ENCODE measurements around the gene CSGALNACT2.
"Not testable (repeated sequence)": the region's sequence is repeated elsewhere in the genome, so short reads cannot be mapped to it uniquely, and the experiment has no call there.

CSGALNACT2 gene

DNA sequence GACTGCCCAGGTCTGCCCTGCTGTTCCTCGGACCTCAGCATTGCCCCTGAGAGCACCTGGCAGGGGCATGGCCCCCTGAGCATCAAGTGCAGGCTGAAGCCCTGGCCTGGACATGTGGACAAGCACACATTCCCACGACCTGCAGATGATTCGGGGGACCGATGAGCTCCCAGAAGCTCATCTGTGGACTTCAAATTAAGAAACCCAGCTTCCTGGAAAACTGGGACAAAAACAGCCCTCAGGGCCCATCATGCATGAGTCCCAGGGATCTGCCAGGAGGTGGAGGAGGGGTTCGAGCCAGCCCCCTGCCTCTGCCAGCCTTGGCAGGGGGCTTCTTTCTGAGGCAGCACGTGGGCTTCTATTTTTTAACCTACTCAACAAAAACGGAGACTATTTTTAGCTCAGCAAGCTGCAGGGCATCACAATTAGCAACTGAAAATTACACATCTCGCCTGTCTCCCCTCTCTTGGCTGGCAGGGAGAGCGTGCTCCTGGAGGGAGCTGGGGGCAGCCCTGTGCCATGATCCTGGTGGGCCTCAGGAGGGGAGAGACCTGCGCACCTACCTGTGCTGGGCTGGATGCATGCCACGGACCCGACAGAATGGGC lies 76.8 kb downstream of the CSGALNACT2 start:
- no peak for DNase-seq (ENCODE audit: low read depth in 1 of 2, low spot score in 1 of 2)

DNA sequence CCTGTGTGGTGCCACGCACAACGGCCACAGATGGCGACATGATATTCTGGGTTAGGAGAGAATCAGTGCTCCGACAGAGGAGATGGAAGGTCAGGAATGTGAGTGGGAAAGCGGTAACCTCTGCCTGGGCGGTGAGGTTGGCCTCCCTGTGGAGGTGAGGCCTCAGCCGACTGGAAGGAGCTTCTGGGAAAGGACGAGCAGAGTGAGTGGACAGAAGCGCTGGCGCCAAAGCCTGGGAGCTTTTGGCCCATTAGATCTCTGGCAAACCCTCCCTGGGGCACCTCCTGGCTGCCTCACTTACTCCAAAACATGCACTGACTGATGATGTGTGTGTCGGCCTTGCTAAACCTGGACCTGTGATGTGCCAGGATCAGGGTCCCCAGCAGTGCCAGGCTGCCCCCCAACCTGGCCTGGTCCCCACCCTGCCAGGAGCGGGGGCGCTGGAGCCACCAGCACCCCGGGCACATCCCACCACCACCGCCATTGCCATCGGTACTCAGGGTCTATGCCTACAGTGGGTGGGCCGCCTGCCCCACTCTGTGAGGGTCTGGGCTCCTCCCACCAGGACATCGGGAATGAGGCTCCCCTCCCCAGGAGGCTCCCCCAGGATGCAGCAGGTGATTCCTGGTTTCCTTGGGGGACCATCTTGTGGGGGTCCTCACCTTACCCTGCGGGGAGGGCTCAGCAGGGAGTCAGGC lies 77.7 kb downstream of the CSGALNACT2 start:
- no peak for DNase-seq (ENCODE audit: low read depth in 1 of 2, low spot score in 1 of 2)

DNA sequence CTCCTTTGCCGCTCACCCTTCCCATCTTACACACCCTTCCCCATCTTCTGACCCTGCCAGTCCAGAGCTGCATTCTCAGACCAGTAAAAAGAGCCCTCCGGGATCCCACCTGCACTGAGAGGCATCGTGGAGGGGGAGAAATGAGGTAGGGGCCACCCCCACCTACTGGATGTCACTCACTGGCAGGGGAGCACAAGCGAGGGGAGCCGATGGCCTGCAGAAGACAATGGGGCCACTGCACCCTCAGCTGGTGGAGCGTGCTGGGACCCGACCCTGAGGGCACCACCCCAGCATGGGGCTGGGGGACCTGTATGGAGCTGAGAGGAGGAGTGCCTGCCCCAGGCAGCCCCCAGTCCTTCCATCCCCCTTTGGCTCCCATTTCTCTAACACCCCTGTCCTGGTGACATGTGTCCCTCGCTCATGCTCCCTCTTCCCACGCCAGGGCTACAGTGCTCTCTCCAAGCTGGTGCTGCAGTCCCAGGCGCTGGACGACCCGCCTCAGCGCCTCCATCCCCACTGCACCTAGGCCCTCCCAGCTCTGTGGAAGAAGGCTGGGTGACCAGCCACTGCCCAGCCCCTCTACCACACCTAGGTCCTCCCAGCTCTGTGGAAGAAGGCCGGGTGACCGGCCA lies 78.8 kb downstream of the CSGALNACT2 start:
- no peak for DNase-seq (ENCODE audit: low read depth in 1 of 2, low spot score in 1 of 2)

DNA sequence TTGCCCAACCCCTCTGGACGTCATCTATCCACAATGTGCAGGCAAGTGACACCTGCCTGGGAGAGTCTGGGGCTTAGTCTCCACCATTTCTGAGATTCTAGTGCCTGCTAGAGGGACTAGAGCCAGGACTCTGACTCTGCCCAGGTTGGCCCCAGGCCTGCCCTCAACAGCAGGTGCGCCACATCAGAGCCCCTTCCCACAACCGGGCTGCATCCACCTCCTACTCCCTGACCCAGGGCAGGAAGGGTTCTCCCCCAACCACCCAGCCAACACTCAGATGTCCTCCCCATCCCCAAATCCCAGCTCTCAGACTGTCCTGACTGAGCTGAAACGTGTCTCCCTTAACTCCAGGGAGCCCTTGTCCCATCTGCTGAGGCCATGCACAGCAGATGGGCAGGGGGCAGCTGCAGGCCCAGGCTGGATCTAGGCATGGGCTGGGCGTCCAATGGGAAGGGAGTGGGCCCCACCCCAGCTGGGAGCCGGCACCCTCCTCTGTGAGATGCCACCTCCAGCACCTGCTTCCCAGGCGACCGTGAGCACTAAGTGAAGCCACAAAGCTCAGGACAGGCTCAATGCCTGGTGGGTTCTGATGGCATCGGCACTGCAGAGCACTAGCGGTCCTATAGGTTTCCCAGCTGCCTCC lies 79.4 kb downstream of the CSGALNACT2 start:
- no peak for DNase-seq (ENCODE audit: low read depth in 1 of 2, low spot score in 1 of 2)

DNA sequence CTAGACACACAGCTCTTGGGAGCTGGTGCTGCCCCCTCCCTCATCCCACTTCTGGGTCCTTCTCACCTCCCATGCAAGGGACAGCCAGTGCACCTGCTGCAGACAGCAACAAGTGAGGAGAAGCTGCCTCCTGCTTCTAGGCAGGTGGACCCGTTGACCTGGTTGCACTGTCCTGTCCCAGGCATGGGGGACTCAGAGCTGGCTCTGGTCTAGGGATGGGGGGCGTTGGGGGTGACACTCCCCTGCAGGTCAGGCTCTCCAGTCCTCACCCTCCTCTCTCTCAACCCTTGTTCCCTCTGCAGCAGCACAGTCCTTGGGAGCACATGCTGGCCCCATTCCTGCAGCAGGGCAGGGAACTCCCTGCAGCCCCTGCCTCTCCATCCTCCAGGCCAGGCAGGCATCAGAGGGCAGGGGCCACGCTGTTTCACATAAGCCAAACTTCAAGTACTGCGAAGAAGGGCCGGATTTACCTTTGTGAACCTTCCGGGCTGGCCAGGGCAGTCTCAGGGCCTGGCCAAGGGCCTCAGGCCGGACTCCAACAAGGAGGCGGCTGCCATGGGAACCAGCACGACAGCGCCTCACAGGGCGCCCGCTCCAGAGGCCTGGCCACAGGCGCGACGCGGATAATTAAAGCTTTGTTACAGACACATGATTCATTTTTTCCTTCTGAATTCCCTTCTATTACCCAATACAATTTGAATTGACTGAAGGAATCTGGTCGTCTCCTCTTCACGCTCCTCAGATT lies 80.1 kb downstream of the CSGALNACT2 start:
- no peak for DNase-seq (ENCODE audit: low read depth in 1 of 2, low spot score in 1 of 2)

DNA sequence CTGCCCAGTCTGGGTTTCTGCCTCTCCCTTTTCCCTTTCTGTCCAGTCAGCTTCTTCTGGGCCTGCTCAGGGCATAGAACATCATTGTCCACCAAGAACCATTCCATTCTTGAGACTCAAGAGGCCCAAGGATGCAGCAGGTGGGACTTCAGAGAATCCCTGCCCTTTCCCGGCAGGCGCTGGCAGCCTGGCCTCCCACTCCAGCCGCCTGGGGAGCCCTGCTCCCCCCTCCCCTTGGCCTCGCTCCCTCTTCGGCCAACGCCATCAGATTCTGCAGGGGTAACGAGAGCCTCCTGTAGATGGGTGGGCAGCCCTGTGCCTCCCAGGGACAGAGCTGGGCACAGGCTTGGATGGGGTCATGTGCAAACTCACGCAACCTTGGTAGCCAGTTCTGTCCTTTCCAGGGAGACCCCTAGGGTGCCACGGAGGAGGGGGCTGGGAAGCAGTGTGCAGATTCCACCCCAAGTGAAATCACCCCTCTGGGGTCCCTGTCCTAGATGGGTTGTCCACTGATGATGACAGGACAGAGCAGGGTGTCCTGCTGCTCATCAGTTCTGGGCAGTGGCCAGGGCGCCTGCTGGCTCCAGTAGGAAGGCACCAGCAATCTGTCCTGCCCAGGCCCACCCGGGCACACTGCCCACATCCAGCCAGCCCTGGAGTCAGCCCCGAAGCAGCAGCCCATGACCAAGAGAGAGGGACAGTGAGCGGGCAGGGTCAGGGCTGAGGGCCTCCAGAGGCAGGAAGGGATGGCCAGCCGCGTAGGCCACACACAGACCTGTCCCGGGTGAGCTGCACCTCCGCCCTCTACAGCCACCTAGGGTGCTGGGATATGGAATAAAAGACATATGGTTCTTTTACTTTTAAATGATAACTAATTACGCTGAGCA lies 80.9 kb downstream of the CSGALNACT2 start:
- DNase-seq (ENCODE audit: low read depth in 1 of 2, low spot score in 1 of 2) = no peak

DNA sequence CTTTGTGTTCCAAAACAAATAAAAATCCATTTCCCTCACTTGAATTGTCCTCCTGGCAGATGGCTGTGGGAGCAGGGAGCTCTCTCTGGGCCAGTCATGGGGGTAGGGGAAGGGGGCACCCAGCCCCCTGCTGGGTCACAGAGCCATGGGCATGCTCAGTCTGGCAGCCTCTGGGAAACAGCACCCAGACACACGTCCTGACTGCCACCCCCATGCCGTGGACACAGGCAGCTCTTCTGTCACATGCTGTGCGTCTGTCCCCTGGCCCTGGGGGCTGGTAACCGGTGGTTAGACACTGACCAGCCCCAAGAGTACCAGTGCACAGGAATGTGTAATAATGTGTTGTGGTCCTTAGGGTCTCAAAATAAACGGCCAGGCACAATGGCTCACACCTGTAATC lies 81.6 kb downstream of the CSGALNACT2 start:
- DNase-seq (ENCODE audit: low read depth in 1 of 2, low spot score in 1 of 2) = no peak

DNA sequence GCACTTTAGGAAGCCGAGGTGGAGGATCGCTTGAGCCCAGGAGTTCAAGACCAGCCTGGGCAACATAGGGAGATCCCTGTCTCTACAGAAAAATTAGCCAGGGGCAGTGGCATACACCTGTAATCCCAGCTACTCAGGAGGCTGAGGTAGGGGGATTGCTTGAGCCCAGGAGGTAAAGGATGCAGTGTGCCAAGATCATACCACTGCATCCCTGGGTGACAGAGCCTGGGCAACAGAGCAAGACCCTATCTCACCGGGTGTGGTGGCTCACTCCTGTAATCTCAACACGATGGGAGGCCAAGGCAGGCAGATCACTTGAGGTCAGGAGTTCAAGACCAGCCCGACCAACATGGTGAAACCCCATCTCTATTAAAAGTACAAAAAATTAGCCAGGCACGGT lies 82.0 kb downstream of the CSGALNACT2 start:
- DNase-seq (ENCODE audit: low read depth in 1 of 2, low spot score in 1 of 2) = not testable (repeated sequence)

DNA sequence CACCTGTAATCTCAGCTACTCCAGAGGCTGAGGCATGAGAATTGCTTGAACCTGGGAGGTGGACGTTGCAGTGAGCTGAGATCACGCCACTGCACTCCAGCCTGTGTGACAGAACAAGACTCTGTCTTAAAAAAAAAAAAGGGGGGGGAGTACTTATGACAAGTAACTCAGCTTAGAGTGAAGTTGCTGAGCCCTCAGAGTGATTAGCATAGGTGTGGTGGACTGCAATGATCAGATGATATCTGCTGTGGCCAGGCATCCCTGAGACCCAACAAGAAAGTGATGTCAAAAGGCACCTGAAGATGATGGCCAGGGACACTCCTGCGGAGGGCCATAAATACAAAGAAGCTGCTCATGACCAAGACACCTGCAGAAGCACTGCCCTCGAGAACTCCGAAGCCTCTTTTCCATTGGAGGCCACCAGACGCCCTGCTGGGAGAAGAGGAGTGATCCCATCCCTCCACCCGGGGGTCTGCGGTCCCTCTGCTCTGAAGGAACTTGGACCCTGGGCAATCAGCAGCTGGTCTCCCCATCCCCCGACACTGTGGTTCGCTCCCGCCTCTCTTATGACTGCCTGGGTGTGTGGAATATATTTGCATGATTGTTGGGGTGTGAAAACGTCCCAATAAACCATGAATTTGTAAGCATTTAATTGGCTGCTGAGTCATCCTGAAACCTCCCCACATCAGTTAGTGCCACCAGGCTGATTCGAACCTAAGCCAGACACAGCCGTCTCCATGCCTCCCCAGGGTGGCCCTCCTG lies 82.6 kb downstream of the CSGALNACT2 start:
- DNase-seq (ENCODE audit: low read depth in 1 of 2, low spot score in 1 of 2) = no peak

DNA sequence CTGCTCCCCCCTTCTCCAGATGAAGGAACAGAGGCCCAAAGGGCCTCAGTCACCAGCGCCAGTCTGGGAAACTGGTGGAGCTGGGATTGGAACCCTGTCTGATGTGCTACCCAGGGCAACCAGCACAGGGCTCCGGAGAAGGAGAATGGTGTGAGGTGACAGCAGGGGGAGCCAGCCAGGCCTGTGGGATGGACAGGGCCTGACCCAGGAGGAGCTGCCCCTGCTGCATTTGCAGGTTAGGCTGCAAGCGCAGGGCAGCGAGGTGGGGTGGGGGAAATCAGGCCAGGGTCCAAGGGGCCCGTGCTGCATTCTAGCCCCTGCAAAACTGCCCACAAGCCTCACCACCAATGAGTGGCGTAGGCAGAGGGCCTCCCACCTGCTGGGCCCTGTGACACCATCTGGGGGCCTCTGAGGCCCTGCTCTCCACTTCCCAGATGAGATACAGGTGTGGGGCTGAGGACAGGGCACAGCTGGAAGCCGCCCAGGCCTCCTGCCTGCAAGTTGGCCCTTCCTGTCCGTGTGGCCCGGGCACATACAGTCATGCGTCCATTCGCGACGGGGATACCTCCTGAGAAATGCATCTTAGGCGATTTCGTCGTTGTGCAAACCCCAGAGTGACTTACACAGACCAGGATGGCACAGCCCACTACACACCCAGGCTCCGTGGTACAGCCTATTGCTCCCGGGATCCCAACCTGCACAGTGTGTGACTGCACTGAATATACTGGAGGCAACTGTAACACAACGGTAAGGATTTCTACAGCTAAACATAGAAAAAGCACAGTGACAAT lies 83.4 kb downstream of the CSGALNACT2 start:
- DNase-seq (ENCODE audit: low read depth in 1 of 2, low spot score in 1 of 2) = no peak

DNA sequence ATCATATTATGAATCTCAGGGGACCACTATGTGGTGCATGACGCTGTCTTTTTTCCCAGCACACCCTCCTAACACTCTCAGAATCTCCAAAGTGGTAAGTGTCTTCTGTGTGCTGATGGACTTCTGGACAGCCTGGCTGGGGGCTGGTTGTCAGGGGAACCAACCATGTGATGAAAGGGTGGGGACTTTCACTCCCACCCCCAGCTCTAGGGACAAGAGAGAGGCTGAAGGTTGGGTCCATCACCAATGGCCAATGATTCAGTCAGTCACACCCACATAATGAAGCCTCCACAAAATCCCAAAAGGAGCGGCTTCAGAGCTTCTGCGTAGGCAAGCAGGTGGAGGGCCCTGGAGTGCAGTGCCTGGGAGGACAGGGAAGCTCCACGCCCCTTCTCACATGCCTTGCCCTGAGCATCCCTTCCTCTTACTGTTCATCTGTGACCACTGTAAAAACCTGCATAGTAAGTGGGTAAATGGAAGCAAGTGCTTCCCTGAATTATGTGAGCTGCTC lies 84.0 kb downstream of the CSGALNACT2 start:
- no peak for DNase-seq (ENCODE audit: low read depth in 1 of 2, low spot score in 1 of 2)

DNA sequence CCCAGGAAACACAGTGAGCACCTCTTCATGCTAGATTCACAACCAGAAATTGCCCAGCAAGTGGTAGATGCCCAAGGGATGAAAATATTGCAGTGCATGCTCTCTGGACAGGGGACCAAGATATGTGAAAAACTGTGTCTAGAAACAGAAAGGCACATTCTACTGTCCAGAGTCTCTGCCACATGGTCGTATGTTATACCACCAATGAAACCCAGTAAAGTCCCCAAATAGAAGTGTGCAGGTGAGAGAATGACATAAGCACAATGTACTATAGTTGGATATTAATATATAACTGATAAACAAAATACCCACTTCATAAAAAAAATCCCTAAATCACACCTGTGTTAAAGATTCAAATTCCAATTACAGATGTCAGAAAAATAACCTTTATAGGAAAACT lies 84.8 kb downstream of the CSGALNACT2 start:
- no peak for DNase-seq (ENCODE audit: low read depth in 1 of 2, low spot score in 1 of 2)

DNA sequence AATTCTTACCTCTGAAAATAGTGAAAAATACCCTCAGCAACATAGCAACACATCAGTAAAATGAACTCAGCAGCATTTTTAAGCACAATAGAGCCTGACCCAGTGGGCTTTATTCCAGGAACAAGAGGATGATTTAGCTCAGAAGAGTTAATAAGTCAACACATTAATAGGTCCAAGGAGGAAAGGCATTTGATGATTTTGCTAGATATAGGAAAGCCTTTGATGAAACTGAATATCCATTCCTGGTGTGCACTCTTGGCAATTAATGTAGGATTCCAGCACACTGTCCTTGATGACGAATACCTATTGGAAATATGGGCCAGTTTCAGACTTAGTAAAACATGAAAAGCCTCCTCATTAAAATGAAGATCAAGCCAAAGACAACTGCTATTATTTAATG lies 86.1 kb downstream of the CSGALNACT2 start:
- DNase-seq (ENCODE audit: low read depth in 1 of 2, low spot score in 1 of 2) = no peak

DNA sequence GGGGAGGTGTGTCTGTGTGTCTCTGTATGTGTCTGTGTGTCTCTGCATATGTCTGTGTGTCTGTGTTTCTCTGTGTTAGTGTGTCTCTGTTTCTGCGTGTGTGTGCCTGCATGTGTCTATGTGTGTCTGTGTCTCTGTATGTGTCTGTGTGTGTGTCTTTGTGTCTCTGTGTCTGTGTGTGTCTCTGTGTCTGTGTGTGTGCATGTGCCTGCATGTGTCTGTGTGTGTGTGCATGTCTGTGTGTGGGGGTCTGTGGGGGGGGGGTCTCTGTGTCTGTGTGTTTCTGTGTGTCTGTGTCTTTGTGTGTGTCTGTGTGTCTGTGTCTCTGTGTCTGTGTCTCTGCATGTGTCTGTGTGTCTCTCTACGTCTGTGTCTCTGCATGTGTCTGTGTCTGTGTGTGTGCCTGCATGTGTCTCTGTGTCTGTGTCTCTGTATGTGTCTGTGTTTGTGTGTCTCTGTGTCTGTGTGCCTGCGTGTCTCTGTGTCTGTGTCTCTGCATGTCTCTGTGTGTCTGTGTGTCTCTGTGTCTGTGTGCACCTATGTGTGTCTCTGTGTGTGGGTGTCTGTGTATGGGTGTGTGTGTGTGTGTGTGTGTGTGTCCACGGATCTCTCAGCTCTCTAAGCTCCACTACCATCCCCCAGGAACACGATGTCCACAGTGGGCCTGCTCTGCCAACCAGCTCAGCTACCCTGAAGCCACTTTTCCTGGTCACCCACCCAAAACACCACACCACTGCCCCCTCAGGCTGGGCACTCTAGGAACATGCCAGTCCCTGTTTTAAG lies 87.0 kb downstream of the CSGALNACT2 start:
- no peak for DNase-seq (ENCODE audit: low read depth in 1 of 2, low spot score in 1 of 2)

DNA sequence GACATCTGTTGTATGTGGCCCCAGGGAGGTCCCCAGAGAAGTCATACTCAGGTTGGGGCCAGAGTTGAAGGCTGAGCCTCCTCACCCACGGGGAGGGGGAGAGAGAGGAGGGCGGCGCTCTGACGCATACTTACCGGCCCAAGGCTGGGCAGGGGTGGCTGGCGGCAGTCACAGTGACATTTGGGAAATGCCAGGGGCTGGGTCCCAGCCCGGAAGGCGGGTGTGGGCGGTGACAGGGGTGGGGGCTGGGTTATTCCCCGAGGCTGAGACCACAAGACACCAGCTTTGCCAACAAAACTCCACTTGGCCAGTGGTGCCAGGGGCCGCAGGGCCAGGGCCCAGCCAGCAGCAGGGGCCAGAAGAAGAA lies 87.5 kb downstream of the CSGALNACT2 start:
- DNase-seq (ENCODE audit: low read depth in 1 of 2, low spot score in 1 of 2) = peak; percentile 2 to 24

DNA sequence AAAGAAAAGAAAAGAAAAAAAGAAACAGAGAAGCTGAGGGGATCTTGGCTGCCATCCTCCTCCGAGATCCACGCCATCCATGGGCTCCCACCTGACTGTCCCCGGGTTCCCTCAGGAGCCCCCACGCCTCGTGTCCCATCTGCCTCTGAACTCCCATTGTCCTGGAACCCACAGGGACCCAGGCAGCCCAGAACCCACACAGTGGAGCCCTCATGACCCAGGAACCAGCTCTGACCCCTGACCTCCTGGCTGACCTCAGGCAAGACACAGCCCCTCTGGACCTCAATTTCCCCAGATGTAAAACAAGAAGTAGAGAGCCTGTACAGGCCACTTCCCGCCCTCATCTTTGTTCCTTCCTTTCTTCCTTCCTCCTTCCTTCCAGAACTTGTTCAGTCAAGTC lies 88.2 kb downstream of the CSGALNACT2 start:
- DNase-seq (ENCODE audit: low read depth in 1 of 2, low spot score in 1 of 2) = no peak

DNA sequence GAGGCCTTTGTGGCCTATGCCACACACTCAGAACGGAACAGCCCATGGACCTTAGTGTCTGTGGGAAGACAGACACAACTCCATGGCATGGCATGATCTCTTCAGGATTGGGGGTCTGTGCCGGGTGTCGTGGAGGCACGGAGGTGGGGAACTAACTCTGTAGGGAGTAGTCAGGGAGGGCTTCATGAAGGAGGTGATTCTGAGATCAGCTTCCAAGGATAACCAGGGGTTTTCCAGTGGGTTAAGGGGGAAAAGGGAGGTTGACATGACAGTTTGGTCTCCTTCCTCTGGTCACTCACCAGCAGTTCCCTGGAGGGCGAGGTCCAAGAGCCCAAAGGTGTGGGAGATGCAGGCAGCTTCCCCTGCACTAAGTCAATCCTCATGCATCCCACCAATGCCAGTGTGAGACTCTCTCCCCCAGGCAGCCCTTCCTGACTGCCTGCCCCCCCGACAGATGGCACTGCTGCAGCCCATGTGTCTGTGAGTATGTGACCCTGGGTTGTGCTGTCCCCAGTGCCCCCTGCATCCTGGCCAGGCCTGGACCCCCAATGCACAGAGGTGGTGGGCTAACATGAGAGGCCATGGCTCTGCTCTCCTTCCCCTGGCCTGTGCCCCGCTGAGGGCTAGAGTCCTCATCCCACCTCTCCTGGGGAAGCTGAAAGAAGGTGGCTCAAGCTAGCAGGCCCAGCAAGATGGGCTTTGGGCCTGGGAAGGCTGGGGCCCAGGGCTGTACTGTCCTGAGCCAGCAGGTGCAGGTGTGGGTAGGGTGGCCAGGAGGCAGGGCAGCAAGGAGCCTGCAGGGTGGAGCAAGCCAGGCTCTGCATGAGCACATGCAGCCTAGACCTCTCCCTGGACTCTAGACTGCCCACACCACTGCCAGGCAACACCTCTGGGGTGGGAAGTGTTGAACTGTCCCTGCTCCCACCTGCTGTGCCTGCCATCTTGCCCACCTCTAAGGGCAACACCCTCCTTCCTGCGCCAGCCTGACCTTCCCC lies 88.9 kb downstream of the CSGALNACT2 start:
- peak in 1 of 2 donors; percentile 1 for DNase-seq (ENCODE audit: low read depth in 1 of 2, low spot score in 1 of 2)
